Measurements from ENCODE around the gene TRERF1. TPM values are rescaled to one million over a fixed set of nuclear protein-coding genes. Genes with fewer than 3 reads are reported as not detected.
"Not testable (repeated sequence)": the region's sequence is repeated elsewhere in the genome, so short reads cannot be mapped to it uniquely, and the experiment has no call there.

Gene TRERF1
- total RNA-seq, 1 donor from 2014 or later, result 7.9 TPM

- Mint-ChIP-seq H3K4me3 (ENCODE audit: low read depth) (no peak overlapping the region), H3K27ac (no peak overlapping the region), H3K9me3 (ENCODE audit: low read depth) (no peaks in the 10 kb centered on the region), H3K36me3 (ENCODE audit: insufficient read depth) (no peaks in the 10 kb centered on the region), H3K4me1 (ENCODE audit: low read depth) (no peaks in the 10 kb centered on the region), H3K27me3 (peaks cover 3% of the 10 kb centered on the region)
- no peak for DNase-seq (ENCODE audit: low spot score, unreplicated experiment)
- TF ChIP-seq, protein P1, sequence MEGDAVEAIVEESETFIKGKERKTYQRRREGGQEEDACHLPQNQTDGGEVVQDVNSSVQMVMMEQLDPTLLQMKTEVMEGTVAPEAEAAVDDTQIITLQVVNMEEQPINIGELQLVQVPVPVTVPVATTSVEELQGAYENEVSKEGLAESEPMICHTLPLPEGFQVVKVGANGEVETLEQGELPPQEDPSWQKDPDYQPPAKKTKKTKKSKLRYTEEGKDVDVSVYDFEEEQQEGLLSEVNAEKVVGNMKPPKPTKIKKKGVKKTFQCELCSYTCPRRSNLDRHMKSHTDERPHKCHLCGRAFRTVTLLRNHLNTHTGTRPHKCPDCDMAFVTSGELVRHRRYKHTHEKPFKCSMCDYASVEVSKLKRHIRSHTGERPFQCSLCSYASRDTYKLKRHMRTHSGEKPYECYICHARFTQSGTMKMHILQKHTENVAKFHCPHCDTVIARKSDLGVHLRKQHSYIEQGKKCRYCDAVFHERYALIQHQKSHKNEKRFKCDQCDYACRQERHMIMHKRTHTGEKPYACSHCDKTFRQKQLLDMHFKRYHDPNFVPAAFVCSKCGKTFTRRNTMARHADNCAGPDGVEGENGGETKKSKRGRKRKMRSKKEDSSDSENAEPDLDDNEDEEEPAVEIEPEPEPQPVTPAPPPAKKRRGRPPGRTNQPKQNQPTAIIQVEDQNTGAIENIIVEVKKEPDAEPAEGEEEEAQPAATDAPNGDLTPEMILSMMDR (IDR thresholded peaks at IDR 0.05; ENCODE audit: unreplicated experiment), result no peak
Observed at GRCh38 chr6:42194056-42194455, 257.7 kb downstream of the TRERF1 start.

DNA sequence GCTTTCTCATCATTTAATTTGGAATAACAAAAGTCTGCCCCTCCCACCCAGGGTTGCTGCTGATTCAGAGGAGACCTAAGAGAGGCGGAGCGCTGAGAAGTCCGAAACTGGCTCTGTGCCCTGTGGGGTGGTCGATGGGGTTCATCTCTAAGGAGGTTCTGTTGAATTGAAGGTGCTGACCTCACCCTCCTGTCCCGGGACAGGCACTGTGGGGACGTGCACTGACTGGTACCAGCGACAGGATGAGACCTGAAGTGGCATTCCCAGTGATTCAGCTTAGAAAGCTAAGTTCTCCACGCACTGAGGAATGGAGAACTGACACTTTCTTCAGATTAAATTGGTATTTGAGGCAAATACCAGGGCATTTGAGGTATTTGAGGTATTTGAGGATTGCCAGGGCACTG is 258.2 kb downstream of the TRERF1 start:
- no peaks in the 10 kb centered on the region for H3K36me3 Mint-ChIP-seq (ENCODE audit: insufficient read depth)
- H3K4me1 Mint-ChIP-seq (ENCODE audit: low read depth), result no peaks in the 10 kb centered on the region
- no peak for DNase-seq (ENCODE audit: low spot score, unreplicated experiment)
- peaks cover 3% of the 10 kb centered on the region for H3K27me3 Mint-ChIP-seq
- no peak overlapping the region for H3K4me3 Mint-ChIP-seq (ENCODE audit: low read depth)
- TF ChIP-seq, protein P1 (IDR thresholded peaks at IDR 0.05; ENCODE audit: unreplicated experiment), result no peak
- H3K27ac Mint-ChIP-seq, result no peak overlapping the region
- H3K9me3 Mint-ChIP-seq (ENCODE audit: low read depth), result no peaks in the 10 kb centered on the region

DNA sequence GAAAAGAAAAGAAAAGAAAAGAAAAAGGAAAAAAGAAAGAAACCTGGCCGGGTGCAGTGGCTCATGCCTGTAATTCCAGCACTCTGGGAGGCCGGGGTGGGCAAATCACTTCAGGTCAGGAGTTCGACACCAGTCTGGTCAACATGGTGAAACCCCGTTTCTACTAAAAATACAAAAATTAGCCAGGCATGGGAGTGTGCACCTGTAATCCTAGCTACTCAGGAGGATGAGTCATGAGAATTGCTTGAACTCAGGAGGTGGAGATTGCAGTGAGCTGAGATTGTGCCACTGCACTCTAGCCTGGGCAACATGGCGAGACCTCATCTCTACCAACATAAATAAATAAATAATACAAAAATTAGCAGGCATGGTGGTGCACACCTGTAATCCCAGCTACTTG is 259.3 kb downstream of the TRERF1 start:
- H3K4me3 Mint-ChIP-seq (ENCODE audit: low read depth); H3K36me3 Mint-ChIP-seq (ENCODE audit: insufficient read depth); H3K27me3 Mint-ChIP-seq; H3K27ac Mint-ChIP-seq; H3K4me1 Mint-ChIP-seq (ENCODE audit: low read depth); H3K9me3 Mint-ChIP-seq (ENCODE audit: low read depth); DNase-seq (ENCODE audit: low spot score, unreplicated experiment): not testable (repeated sequence)

DNA sequence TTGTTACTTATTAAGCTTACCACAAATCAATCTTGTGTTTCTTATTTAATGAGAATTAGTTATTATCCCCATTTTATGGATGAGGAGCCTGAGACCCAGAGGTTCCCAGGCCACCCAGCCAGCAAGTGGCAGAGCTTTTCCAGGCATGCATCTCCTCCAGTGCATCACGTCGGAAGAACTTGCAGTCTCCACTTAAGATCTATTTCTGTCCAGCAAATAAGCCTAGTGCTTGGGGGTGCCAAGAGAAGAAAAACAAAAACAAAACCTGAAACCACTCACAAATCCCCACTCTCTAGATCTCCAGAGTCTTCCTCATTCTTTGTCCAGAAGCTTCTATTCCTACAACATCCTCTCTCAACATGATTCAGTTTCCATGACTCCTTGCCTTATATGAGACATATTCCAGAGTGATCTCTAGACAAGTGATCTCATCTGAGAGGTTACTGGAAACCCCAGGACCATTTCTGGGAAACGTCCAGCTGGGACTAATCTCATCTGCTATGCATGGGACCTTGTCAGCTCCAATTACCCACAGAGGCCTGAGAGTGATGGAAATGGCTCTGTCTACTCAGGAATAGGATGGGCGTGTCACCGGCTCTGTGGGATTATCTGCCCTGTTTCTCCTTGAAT is 261.1 kb downstream of the TRERF1 start:
- TF ChIP-seq, protein P1 (IDR thresholded peaks at IDR 0.05; ENCODE audit: unreplicated experiment), result no peak
- H3K4me1 Mint-ChIP-seq (ENCODE audit: low read depth), result no peaks in the 10 kb centered on the region
- no peak overlapping the region for H3K4me3 Mint-ChIP-seq (ENCODE audit: low read depth)
- no peaks in the 10 kb centered on the region for H3K36me3 Mint-ChIP-seq (ENCODE audit: insufficient read depth)
- no peak overlapping the region for H3K27ac Mint-ChIP-seq
- H3K9me3 Mint-ChIP-seq (ENCODE audit: low read depth), result no peaks in the 10 kb centered on the region
- peaks cover 3% of the 10 kb centered on the region for H3K27me3 Mint-ChIP-seq
- DNase-seq (ENCODE audit: low spot score, unreplicated experiment), result no peak

DNA sequence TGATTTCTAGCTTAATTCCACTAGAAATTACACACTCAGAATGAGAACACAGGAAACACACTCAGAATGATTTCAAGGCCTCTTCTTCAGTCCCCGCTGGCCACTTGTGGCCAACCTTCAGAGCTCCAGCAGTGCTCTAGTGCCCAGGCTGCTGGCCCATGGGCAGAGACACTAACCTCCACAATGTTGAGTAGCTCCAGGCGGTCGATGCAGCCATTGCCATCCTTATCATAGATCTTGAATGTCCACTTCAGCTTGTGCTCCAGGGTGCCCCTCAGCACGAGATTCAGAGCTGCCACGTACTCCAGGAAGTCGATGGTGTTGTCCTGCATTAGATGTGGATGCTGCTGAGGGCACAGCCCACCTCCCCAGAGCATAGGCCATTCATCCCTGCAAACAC is 263.3 kb downstream of the TRERF1 start:
- TF ChIP-seq, protein P1 (IDR thresholded peaks at IDR 0.05; ENCODE audit: unreplicated experiment), result no peak
- DNase-seq (ENCODE audit: low spot score, unreplicated experiment), result no peak
- no peaks in the 10 kb centered on the region for H3K36me3 Mint-ChIP-seq (ENCODE audit: insufficient read depth)
- H3K9me3 Mint-ChIP-seq (ENCODE audit: low read depth), result no peaks in the 10 kb centered on the region
- H3K4me3 Mint-ChIP-seq (ENCODE audit: low read depth), result no peak overlapping the region
- peaks cover 8% of the 10 kb centered on the region for H3K27me3 Mint-ChIP-seq
- no peak overlapping the region for H3K27ac Mint-ChIP-seq
- no peaks in the 10 kb centered on the region for H3K4me1 Mint-ChIP-seq (ENCODE audit: low read depth)

DNA sequence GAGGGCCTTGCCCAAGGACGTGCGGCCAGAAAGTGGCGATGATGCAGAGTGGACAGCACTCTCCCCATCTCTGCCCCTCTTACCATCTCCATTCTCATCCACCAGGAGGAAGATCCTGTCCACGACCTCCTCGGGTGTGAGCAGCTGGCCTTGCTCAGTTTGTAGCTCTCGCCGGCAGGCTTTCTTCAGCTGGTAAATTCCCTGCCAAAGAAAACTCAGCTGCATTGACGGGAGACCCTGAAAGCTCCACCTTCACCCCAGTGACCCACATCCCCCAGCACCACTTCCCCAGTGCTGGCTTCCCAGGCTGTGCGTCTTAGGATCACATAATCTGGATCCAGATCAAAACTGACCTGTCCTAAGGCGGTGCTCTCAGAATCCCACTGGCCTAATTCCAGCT is 266.1 kb downstream of the TRERF1 start:
- no peaks in the 10 kb centered on the region for H3K36me3 Mint-ChIP-seq (ENCODE audit: insufficient read depth)
- H3K27me3 Mint-ChIP-seq, result peaks cover 9% of the 10 kb centered on the region
- H3K27ac Mint-ChIP-seq, result no peak overlapping the region
- TF ChIP-seq, protein P1 (IDR thresholded peaks at IDR 0.05; ENCODE audit: unreplicated experiment), result no peak
- no peaks in the 10 kb centered on the region for H3K9me3 Mint-ChIP-seq (ENCODE audit: low read depth)
- DNase-seq (ENCODE audit: low spot score, unreplicated experiment), result no peak
- H3K4me1 Mint-ChIP-seq (ENCODE audit: low read depth), result no peaks in the 10 kb centered on the region
- H3K4me3 Mint-ChIP-seq (ENCODE audit: low read depth), result no peak overlapping the region
